ENCODE measurements around the gene RAB7A. TPM values are rescaled to one million over a fixed set of nuclear protein-coding genes. Genes with fewer than 3 reads are reported as not detected.

The RAB7A gene
- total and polyA plus RNA-seq, 10 of the 15 experiments (the other 5 are each of a cell fraction or from before 2014, with no cell fraction given), result 40.3 to 212 (median 160) TPM

- ChIA-PET RAD21 (ENCODE audit: unreplicated experiment) (no interaction called here), CTCF (interaction anchor here (0.5 to 1.6 kb wide), 2 partner anchors 26 to 928 kb away, joined by 4 to 8 read pairs; no protein-coding TSS in a partner anchor), POLR2A (no interaction called here), SMC1A (ENCODE audit: uncharacterized antibody, unreplicated experiment) (no interaction called here)
- no peak for TF ChIP-seq TBL1XR1 (IDR thresholded peaks at IDR 0.05; ENCODE audit: low read depth, low read length)
- TF ChIP-seq ASH2L (IDR thresholded peaks at IDR 0.05; ENCODE audit: borderline replicate concordance, low read depth), result no peak
- TF ChIP-seq CHD2 (IDR thresholded peaks at IDR 0.05; ENCODE audit: borderline replicate concordance, low read depth, low read length), result no peak
- TF ChIP-seq KDM1A (IDR thresholded peaks at IDR 0.05; ENCODE audit: borderline replicate concordance), result no peak
- no peak for TF ChIP-seq LARP7 (IDR thresholded peaks at IDR 0.05)
- no peak for TF ChIP-seq HCFC1 (IDR thresholded peaks at IDR 0.05; ENCODE audit: low read length)
- TF ChIP-seq EED (IDR thresholded peaks at IDR 0.05; ENCODE audit: low read depth), result no peak
- Histone ChIP-seq H2AFZ (ENCODE audit: control insufficient read depth, low read depth, low read length) (no peak overlapping the region), H3K27me3 (replicated peaks in 1 of 2; ENCODE audit: control insufficient read depth in 2 of 2, insufficient read depth in 2 of 2, low read length in 1 of 2) (no peaks in the 10 kb centered on the region), H3K36me3 (ENCODE audit: control insufficient read depth in 2 of 2, insufficient read depth in 2 of 2, low read length in 1 of 2) (peaks cover 2 to 3% of the 10 kb centered on the region in 2 experiments; a peak in 3 of 4 replicates), H3K4me2 (ENCODE audit: control insufficient read depth, insufficient read depth) (no peak overlapping the region), H3K79me2 (ENCODE audit: control insufficient read depth, insufficient read depth, low read length) (no peaks in the 10 kb centered on the region), H3K9ac (ENCODE audit: control insufficient read depth, insufficient read depth, low read length) (no peak overlapping the region), H3K4me3 (no peak overlapping the region), H3K9me3 (replicated peaks; ENCODE audit: control insufficient read depth, insufficient read depth, low read length) (no peaks in the 10 kb centered on the region), H3K27ac (ENCODE audit: control insufficient read depth, insufficient read depth) (no peak overlapping the region), H4K20me1 (ENCODE audit: control insufficient read depth, insufficient read depth) (no peaks in the 10 kb centered on the region), H3K4me1 (ENCODE audit: control insufficient read depth, insufficient read depth, low read length) (no peaks in the 10 kb centered on the region)
- in situ Hi-C loops (cut with MboI), result no loop called here
- 87% methylated on average over 5 of the region's 5 CpGs for WGBS (ENCODE audit: insufficient coverage, insufficient replicate concordance, low lambda C conversion rate, missing lambda C conversion rate)
- ATAC-seq (no peak), FAIRE-seq (no peak), DNase-seq (ENCODE audit: low read depth, low spot score) (no peak)
- intact Hi-C loops (cut with micrococcal nuclease; ENCODE audit: unreplicated experiment), result no loop called here
- no TSS peak for BruUV-seq (replicated peaks)
Observed at GRCh38 chr3:128818186-128818787, 92.3 kb downstream of the RAB7A start.

GRCh38 chr3:128820252-128820839, 94.4 kb downstream of the RAB7A start:
- Histone ChIP-seq H3K4me3 (no peak overlapping the region), H3K79me2 (ENCODE audit: control insufficient read depth, insufficient read depth, low read length) (no peaks in the 10 kb centered on the region), H4K20me1 (ENCODE audit: control insufficient read depth, insufficient read depth) (no peaks in the 10 kb centered on the region), H3K9me3 (replicated peaks; ENCODE audit: control insufficient read depth, insufficient read depth, low read length) (no peaks in the 10 kb centered on the region), H3K9ac (ENCODE audit: control insufficient read depth, insufficient read depth, low read length) (no peak overlapping the region), H2AFZ (ENCODE audit: control insufficient read depth, low read depth, low read length) (no peak overlapping the region), H3K27ac (ENCODE audit: control insufficient read depth, insufficient read depth) (no peak overlapping the region), H3K4me2 (ENCODE audit: control insufficient read depth, insufficient read depth) (no peak overlapping the region), H3K4me1 (ENCODE audit: control insufficient read depth, insufficient read depth, low read length) (no peaks in the 10 kb centered on the region), H3K36me3 (ENCODE audit: control insufficient read depth in 2 of 2, insufficient read depth in 2 of 2, low read length in 1 of 2) (peaks cover 0 to 2% of the 10 kb centered on the region in 2 experiments; a peak in 3 of 4 replicates), H3K27me3 (replicated peaks in 1 of 2; ENCODE audit: control insufficient read depth in 2 of 2, insufficient read depth in 2 of 2, low read length in 1 of 2) (no peaks in the 10 kb centered on the region)
- ChIA-PET SMC1A (ENCODE audit: uncharacterized antibody, unreplicated experiment) (interaction anchor here (1.2 kb wide), 1 partner anchor 16 kb away, joined by 6 read pairs; no protein-coding TSS in a partner anchor), CTCF (no interaction called here), POLR2A (interaction anchor here (0.5 kb wide), 1 partner anchor 90 kb away, joined by 3 read pairs; no protein-coding TSS in a partner anchor), RAD21 (ENCODE audit: unreplicated experiment) (no interaction called here)
- BruUV-seq (replicated peaks), result no TSS peak
- FAIRE-seq, result no peak
- WGBS (ENCODE audit: insufficient coverage, insufficient replicate concordance, low lambda C conversion rate, missing lambda C conversion rate), result 99% methylated on average over 7 of the region's 7 CpGs
- intact Hi-C loops (cut with micrococcal nuclease; ENCODE audit: unreplicated experiment), result no loop called here
- TF ChIP-seq, protein P1, sequence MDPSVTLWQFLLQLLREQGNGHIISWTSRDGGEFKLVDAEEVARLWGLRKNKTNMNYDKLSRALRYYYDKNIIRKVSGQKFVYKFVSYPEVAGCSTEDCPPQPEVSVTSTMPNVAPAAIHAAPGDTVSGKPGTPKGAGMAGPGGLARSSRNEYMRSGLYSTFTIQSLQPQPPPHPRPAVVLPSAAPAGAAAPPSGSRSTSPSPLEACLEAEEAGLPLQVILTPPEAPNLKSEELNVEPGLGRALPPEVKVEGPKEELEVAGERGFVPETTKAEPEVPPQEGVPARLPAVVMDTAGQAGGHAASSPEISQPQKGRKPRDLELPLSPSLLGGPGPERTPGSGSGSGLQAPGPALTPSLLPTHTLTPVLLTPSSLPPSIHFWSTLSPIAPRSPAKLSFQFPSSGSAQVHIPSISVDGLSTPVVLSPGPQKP (IDR thresholded peaks at IDR 0.05; ENCODE audit: low read depth, low read length), result no peak
- TF ChIP-seq USF2 (IDR thresholded peaks at IDR 0.05; ENCODE audit: borderline replicate concordance, low read depth, low read length), result no peak
- no peak for TF ChIP-seq BRCA1 (IDR thresholded peaks at IDR 0.05; ENCODE audit: low read depth, low read length)
- no peak for DNase-seq (ENCODE audit: low read depth, low spot score)
- ATAC-seq, result no peak
- in situ Hi-C loops (cut with MboI), result no loop called here

All from GM12878 (cell line).